ENCODE measurements around the gene MMS19.
"Not testable (repeated sequence)": the region's sequence is repeated elsewhere in the genome, so short reads cannot be mapped to it uniquely, and the experiment has no call there.

MMS19 gene

DNA sequence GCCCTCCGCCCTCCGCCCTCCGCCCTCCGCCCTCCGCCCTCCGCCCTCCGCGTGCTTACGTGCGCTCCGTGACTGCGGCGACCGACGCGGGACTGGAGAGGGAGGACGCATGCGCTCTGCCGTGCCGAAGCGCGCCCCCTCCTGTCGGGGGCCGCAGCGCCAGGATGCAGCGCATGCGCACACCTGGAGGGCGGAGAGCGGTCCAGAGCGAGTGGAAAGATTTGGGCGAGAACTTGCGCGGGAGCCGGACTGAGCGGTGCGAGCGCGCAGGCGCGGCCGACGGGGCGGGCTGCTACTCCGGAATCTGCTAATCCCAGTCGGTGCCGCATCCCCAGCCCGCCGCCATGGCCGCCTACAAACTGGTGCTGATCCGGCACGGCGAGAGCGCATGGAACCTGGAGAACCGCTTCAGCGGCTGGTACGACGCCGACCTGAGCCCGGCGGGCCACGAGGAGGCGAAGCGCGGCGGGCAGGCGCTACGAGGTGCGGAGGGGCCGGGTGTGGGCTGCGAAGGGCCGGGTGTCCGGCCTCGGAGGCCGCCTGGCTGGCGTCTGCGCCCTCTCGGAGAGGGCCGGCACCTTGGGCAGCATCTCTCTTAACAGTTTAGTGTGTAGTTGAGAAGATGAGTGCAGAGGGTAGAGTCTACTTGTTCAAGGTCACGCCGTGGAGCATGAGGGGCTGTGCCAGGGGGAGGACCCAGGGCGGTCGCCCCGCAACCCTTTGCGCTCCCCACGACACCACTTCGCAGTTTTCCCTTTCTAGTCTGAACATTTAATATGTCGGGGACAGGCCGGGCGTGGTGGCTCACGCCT is 72.1 kb downstream of the MMS19 start, which contains the start of gene PGAM1:
PGAM1 (plus strand) TSS at position 228 of the 812 bp plus-strand sequence; CDS start at position 345, 117 bp downstream.
- peak; percentile 98 for DNase-seq

DNA sequence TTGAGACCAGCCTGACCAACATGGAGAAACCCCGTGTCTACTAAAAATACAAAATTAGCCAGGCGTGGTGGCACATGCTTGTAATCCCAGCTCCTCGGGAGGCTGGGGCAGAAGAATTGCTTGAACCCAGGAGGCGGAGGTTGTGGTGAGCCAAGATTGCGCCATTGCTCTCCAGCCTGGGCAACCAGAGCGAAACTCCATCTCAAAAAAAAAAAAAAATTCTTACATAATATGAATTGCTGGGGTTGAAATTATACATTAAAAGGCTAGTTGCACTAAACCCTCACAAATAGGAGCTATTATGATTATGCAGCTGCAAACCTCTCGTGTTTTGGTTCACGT is 74.5 kb downstream of the MMS19 start:
- DNase-seq, result not testable (repeated sequence)

DNA sequence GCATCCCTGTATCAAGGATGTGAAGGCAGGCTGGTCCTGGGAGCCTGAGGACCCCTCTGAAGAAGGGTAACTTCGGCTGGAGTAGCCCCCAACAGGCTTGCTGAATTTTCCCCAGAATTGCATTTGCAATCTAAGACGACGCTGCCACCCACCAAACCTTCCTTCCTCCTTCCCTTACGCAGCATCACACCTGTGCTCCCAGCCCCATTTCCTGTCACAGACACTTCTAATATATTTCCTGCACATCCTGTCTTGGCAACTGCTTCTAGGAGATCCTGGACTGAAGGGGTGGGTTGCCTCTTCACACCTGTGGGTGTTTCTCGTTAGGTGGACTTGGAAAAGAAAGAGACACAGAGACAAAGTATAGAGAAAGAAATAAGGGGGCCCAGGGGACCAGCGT is 81.7 kb downstream of the MMS19 start:
- no peak for DNase-seq

DNA sequence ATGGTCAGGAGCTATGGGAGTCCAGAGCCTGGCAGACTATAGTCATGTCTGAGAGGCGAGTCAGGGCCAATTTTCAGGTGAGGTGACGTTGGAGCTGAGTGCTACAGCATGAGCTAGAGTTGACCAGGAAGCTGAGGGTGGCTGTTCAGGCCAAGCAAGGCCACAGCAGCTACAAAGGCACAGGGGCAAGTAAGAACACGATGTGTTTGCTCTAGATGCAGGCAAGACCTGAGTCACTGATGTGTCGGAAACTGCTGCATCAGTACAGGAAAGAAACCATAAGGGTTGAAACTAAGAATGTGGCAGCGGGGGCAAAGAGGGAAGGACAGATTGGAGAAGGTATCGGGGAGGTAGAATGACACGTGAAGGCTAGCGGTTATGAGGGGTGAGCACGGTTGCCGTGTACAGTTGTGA is 85.3 kb downstream of the MMS19 start:
- DNase-seq, result no peak

DNA sequence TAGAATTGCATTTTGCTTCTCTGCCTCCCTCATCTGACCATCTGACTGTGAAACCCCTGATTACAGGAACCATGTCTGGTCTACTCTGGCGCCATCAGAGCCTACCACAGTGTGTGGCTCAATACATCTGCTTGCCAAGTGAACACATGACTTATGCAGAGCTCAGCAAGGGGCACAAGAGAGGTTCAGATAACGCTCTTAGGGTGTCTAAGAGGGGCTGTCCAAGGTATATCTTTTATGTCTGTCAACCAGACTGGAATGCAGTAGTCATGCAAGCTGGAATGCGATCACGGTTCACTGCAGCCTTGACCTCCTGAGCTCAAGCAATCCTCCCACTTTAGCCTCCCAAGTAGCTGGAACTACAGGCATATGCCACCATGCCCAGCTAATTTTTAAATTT is 86.8 kb downstream of the MMS19 start:
- DNase-seq, result no peak

DNA sequence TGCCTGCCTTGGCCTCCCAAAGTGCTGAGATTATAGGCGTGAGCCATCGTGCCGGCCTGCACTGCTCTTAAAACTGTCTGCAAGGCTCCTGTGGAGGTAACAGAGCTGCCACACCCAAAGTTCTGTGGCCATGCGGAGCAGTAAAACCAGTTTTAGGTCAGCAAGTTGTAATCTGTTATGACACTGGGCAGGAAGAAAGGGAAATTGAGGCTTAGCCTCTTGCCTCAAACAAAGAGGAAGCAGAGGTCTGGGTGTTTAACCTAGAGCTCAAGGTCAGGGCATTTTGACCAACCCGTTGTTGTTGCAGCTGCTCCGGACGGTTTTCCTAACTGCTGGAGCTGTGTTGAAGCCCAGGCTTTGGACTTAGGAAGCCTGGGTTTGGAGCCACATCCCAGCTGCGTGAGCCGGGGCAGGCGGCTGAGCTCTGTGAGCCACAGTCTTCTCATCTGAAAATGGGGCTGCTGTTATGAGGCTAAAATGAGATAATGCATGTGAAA is 89.7 kb downstream of the MMS19 start:
- no peak for DNase-seq

All from central memory CD4-positive, alpha-beta T cell (primary cell).